ENCODE results near the gene SGPL1.

- no peak for TF ChIP-seq POLR2AphosphoS5 (IDR thresholded peaks at IDR 0.05; ENCODE audit: low read depth)
- no peak for TF ChIP-seq CTCF (IDR thresholded peaks at IDR 0.05; ENCODE audit: insufficient read depth, low read length)
Measured at GRCh38 chr10:70891627-70892026, 75.9 kb downstream of the SGPL1 start.
